K562 (cell line): ENCODE results near the gene TFE3. TPM values are rescaled to one million over a fixed set of nuclear protein-coding genes. Genes with fewer than 3 reads are reported as not detected.

Source experiments
- CREBBP ChIP-seq: IDR thresholded peaks from one replicate; pipeline ENCODE4 v1.6.1; 2012; ENCODE audit warnings: low read depth, mild to moderate bottlenecking, control low read depth, inconsistent platforms, low read length
- DDX20 ChIP-seq: fragments of 450-650 bp; IDR thresholded peaks from 2 replicates; pipeline ENCODE4 v1.6.1; 2016; ENCODE audit warnings: missing genetic modification characterization, low read depth, mild to moderate bottlenecking, missing compliant biosample characterization, moderate library complexity
- ETV6 ChIP-seq, 3 experiments: fragments of 150-350 bp in 1 of 3; sonication (generic) in 1 of 3; formaldehyde crosslinking in 1 of 3; IDR thresholded peaks; 2 replicates each; pipeline versions ENCODE4 v1.6.1 to v1.8.0; 2014 to 2022; ENCODE audit warnings: borderline replicate concordance in 2 of 3, low read depth in 2 of 3, antibody characterized with exemption in 1 of 3, low read length in 1 of 3, mild to moderate bottlenecking in 1 of 3, missing genetic modification reagents in 1 of 3
- HDAC8 ChIP-seq: fragments of 450-650 bp; IDR thresholded peaks from 2 replicates; pipeline ENCODE4 v1.6.1; 2016; ENCODE audit warnings: mild to moderate bottlenecking, missing genetic modification characterization, moderate library complexity, missing compliant biosample characterization
- JUND ChIP-seq, 2 experiments: IDR thresholded peaks; 2 replicates in 1 of 2; 3 replicates in 1 of 2; pipeline ENCODE4 v1.6.1; 2011; ENCODE audit warnings: borderline replicate concordance in 2 of 2, low read depth in 2 of 2, low read length in 2 of 2, improper control_type of control experiment in 1 of 2, missing biosample characterization in 1 of 2, missing genetic modification characterization in 1 of 2, missing genetic modification reagents in 1 of 2
- LARP7 ChIP-seq: fragments of 450-650 bp; IDR thresholded peaks from 2 replicates; pipeline ENCODE4 v1.6.1; 2016
- NR2C1 ChIP-seq, 2 experiments: fragments of 450-650 bp; IDR thresholded peaks; 2 replicates each; pipeline ENCODE4 v1.6.1; 2017; ENCODE audit warnings: mild to moderate bottlenecking in 2 of 2, antibody characterized with exemption in 1 of 2, inconsistent platforms in 1 of 2, missing compliant biosample characterization in 1 of 2, missing genetic modification characterization in 1 of 2
- PCBP2 ChIP-seq: fragments of 200-400 bp; formaldehyde crosslinking; IDR thresholded peaks from 2 replicates; pipeline ENCODE4 v1.6.1; 2018; ENCODE audit warnings: low read length, low read depth, mild to moderate bottlenecking, moderate library complexity; ENCODE audit not compliant: poor library complexity, severe bottlenecking
- POLR3G ChIP-seq: IDR thresholded peaks from 2 replicates; pipeline ENCODE4 v1.6.1; 2011; ENCODE audit not compliant: insufficient read length, insufficient replicate concordance; ENCODE audit errors: extremely low read depth
- RUNX1 ChIP-seq: sonication (generic); IDR thresholded peaks from 2 replicates; pipeline ENCODE4 v1.6.1; 2016; ENCODE audit warnings: antibody characterized with exemption, low read depth
- SIN3A ChIP-seq, 2 experiments: fragments of 150-350 bp in 1 of 2; IDR thresholded peaks; 2 replicates each; pipeline ENCODE4 v1.6.1; 2011 to 2016; ENCODE audit warnings: borderline replicate concordance in 2 of 2, low read depth in 2 of 2, low read length in 2 of 2, mild to moderate bottlenecking in 2 of 2, moderate library complexity in 2 of 2; ENCODE audit not compliant: control insufficient read depth in 1 of 2
- SMC3 ChIP-seq: conservative IDR thresholded peaks from 2 replicates; pipeline ENCODE4 v1.6.1; 2011; ENCODE audit warnings: low read depth, low read length, improper control_type of control experiment; ENCODE audit not compliant: insufficient read depth
- ZNF277 ChIP-seq: fragments of 250-450 bp; sonication (Bioruptor Pico); IDR thresholded peaks from 2 replicates; pipeline ENCODE4 v1.8.0; 2022; ENCODE audit warnings: inconsistent platforms, mild to moderate bottlenecking, moderate library complexity, borderline replicate concordance
- ZNF584 ChIP-seq: fragments of 200-800 bp; sonication (Bioruptor generic); IDR thresholded peaks from 2 replicates; pipeline ENCODE4 v1.6.1; 2016; ENCODE audit warnings: low read depth, mild to moderate bottlenecking, missing genetic modification characterization, missing compliant biosample characterization
- ZNF592 ChIP-seq: fragments of 450-650 bp; IDR thresholded peaks from 2 replicates; pipeline ENCODE4 v1.6.1; 2017; ENCODE audit warnings: antibody characterized with exemption, mild to moderate bottlenecking
- ZNF740 ChIP-seq, 3 experiments: fragments of 200-800 bp in 1 of 3; sonication (Bioruptor generic) in 1 of 3; sonication (generic) in 1 of 3; formaldehyde crosslinking in 1 of 3; IDR thresholded peaks; 2 replicates each; pipeline versions ENCODE4 v1.6.1 to v1.8.0; 2016 to 2022; ENCODE audit warnings: mild to moderate bottlenecking in 2 of 3, missing compliant biosample characterization in 2 of 3, missing genetic modification characterization in 2 of 3, missing genetic modification reagents in 1 of 3
- polyA plus RNA-seq, 8 experiments: library from polyadenylated mRNA; depleted of rRNA in 4 of 8; stranded (reverse) in 5 of 8; unstranded in 3 of 8; fragments of >200 nt; fragmentation: Nextera tagmentation in 2 of 8; fragmentation: Illumina TruSeq in 1 of 8; extraction: Ambion mirVana in 2 of 8; extraction: Trizol in 1 of 8; gene quantifications; 2 replicates each; pipeline versions ENCODE4 v1.2.1 to v1.2.3, GENCODE V29; 2011 to 2014; ENCODE audit warnings: inconsistent platforms in 1 of 8, missing spikeins in 1 of 8
- total RNA-seq, 7 experiments: library from RNA; depleted of rRNA in 6 of 7; stranded (reverse); fragments of >200 nt in 6 of 7; fragmentation: Illumina TruSeq in 2 of 7; extraction: Trizol in 2 of 7; gene quantifications; 2 replicates each; pipeline versions ENCODE4 v1.2.1 to v1.2.3, GENCODE V29; 2011 to 2021; ENCODE audit warnings: low replicate concordance in 1 of 7

TFE3 gene
- total and polyA plus RNA-seq, 9 of the 15 experiments (the other 6 are each of a cell fraction or from before 2014, with no cell fraction given): 1.9 to 20.3 (median 11.9) TPM

- TF ChIP-seq ZNF592 (peak; percentile 50; the same call in 1 of the 2 replicates), SMC3 (no peak), NR2C1 (IDR thresholded peaks at IDR 0.05) (no peak), NR2C1 (tag; IDR thresholded peaks at IDR 0.05) (no peak), RUNX1 (no peak), ZNF584 (CRISPR knock-in tag) (no peak), JUND (IDR thresholded peaks at IDR 0.05; ENCODE audit: borderline replicate concordance, low read depth, low read length) (peak; percentile 85), JUND (tag; IDR thresholded peaks at IDR 0.05; ENCODE audit: borderline replicate concordance, low read depth, low read length) (peak; percentile 28; the same call in 1 of the 3 replicates), ZNF277 (no peak), CREBBP (no peak), ZNF740 (CRISPR knock-in tag; IDR thresholded peaks at IDR 0.05) (no peak), ZNF740 (tag; IDR thresholded peaks at IDR 0.05) (no peak), LARP7 (no peak), ETV6 (IDR thresholded peaks at IDR 0.05; ENCODE audit: borderline replicate concordance in 1 of 2, low read depth in 2 of 2, low read length in 1 of 2) (no peak), ETV6 (CRISPR knock-in tag; IDR thresholded peaks at IDR 0.05; ENCODE audit: borderline replicate concordance) (no peak), POLR3G (no peak), PCBP2 (no peak), DDX20 (tag) (no peak), HDAC8 (tag) (no peak), SIN3A (IDR thresholded peaks at IDR 0.05; ENCODE audit: borderline replicate concordance in 2 of 2, control insufficient read depth in 1 of 2, low read depth in 2 of 2, low read length in 2 of 2) (peak in 1 of 2 experiments; percentile 23; a peak in 1 of 4 replicates)
Measured at GRCh38 chrX:49039598-49040375, 3.4 kb downstream of the TFE3 start (continued).
